GM12874 (cell line): ENCODE results near the gene RBBP8.

ENCODE experiments used
- TF ChIP-seq, protein P1 (sequence below): IDR thresholded peaks from 2 replicates; pipeline ENCODE4 v1.5.1; 2011; ENCODE audit warnings: low read depth, mild to moderate bottlenecking, control low read depth, low read length, moderate library complexity; ENCODE audit not compliant: insufficient read depth

The RBBP8 gene

DNA sequence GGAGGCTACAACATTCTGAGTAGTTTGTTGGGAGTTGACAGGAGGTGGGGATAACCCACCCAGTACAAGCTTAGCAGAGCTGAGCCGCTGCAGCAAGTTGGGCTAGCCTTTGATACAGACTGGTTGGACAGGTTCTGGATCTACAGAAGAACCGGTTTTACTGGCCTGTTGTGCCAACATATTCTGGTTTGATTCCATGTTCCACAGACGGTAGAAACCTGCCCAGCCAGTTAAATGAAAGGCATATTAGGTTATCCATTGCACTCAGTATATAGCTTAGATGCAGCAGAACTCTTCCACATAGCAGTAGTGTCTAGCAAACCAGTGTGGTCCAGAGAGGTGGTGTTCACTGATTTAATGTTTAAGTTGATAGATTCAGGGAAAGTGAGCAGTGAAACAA lies 19.3 kb upstream of the RBBP8 start:
- TF ChIP-seq, protein P1, sequence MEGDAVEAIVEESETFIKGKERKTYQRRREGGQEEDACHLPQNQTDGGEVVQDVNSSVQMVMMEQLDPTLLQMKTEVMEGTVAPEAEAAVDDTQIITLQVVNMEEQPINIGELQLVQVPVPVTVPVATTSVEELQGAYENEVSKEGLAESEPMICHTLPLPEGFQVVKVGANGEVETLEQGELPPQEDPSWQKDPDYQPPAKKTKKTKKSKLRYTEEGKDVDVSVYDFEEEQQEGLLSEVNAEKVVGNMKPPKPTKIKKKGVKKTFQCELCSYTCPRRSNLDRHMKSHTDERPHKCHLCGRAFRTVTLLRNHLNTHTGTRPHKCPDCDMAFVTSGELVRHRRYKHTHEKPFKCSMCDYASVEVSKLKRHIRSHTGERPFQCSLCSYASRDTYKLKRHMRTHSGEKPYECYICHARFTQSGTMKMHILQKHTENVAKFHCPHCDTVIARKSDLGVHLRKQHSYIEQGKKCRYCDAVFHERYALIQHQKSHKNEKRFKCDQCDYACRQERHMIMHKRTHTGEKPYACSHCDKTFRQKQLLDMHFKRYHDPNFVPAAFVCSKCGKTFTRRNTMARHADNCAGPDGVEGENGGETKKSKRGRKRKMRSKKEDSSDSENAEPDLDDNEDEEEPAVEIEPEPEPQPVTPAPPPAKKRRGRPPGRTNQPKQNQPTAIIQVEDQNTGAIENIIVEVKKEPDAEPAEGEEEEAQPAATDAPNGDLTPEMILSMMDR, result no peak

DNA sequence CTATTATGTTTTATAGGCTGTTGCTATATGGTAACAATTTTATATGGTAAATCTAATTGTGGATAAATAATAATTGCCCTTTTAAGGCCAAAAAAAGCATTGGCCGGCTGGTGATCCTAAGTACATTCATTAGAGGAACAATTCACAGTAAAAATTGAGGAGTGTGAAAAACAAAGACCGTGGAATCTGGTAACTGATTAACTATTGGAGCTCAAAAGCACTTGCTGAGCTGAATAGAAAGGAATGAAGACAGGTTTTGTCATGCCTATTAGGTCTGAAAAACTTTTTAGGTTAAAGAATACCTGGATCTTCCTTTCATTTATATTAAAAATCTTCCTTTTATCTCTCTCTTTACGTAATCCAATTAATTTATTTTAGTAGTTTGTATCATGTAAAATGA lies 18.5 kb upstream of the RBBP8 start:
- TF ChIP-seq, protein P1, result no peak

DNA sequence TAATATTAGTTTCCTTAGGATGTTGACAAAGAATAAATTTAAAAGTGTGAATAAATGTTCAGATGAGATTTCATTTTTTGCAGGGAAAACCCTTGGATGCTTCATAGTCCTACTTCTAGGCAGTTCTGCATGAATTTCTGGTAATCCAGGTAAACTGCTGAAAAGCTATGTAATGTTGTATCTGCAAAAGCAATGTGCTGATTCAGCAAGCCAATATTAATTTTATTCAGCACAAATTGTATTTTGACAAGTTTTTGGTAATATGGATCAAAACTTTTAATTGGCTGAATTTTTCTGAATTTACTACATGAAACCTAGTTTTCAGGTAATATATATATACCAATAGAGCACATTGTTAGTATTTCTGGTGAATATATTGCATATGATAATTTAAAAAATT lies 17.8 kb upstream of the RBBP8 start:
- TF ChIP-seq, protein P1, result no peak

DNA sequence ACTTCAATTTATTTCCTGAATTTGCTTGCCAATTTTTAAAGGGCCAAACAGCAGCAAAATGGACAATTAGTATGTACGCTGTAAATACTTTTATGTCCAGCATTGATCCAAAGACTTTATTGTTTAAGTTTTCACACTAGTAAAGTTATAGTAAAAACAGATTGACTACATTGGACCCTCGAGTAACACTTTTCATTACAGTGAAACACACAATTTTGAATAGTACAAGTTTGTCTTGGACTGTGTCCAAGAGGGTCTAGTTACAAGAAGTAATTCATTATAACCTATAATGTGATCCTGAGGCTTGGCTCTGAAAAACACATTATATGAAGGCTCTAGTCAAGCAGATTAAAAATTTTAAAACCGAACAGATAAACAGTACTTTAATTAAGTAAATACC lies 11.4 kb upstream of the RBBP8 start:
- TF ChIP-seq, protein P1, result no peak

DNA sequence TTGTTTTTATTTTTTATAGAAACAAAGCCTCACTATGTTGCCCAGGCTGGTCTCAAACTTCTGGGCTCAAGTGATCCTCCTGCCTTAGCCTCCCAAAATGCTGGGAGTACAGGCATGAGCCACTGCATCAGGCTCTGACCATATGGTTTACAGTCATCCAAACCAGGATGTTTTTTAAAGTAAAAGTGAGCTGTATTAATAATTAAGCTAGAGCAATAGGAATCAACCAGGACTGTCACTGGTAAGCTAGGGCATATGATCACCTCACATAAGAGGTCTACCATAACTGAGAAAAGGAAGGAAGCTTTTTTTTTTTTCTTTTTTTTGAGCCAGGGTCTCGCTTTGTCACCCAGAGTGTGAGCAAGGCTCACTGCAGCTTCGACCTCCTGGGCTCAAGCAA lies 8.5 kb upstream of the RBBP8 start:
- TF ChIP-seq, protein P1, result no peak

DNA sequence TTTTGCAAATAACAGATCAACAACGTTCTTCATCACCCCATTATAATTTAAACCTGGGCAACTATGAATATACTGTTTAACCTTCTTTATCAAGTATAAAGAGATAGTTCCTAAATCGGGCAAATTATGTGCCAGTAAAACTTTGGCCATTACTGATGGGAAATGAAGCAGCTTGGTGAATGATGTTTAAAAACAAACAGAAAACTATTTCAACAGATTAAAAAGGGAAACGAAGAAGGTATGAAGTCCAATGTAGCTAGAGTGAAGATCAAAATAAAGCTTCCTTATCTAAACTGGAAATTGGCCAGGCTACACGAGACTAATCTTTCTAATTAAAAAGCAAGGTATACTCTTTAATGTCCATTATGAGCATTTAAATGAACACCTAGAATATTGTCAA lies 6.7 kb upstream of the RBBP8 start:
- TF ChIP-seq, protein P1, result no peak

DNA sequence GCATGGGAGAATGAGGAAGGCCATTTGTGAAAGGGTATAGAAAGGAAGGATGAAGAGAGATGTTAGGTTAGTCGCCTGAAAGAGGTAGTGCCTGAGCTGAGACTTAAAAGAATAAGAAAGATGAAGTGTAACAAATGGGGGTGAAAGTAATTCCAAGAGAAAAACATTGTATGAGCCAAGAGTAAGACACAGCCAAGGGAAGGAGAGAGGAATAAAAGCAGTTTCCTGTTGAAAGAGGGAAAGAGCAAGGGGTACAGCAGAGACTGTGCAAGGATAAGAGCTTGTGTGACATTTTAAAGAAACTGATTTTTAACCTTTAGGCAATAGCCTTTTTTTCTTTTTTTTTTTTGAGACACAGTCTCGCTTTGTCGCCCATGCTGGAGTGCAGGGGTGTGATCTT lies 4.8 kb upstream of the RBBP8 start:
- TF ChIP-seq, protein P1, result no peak

DNA sequence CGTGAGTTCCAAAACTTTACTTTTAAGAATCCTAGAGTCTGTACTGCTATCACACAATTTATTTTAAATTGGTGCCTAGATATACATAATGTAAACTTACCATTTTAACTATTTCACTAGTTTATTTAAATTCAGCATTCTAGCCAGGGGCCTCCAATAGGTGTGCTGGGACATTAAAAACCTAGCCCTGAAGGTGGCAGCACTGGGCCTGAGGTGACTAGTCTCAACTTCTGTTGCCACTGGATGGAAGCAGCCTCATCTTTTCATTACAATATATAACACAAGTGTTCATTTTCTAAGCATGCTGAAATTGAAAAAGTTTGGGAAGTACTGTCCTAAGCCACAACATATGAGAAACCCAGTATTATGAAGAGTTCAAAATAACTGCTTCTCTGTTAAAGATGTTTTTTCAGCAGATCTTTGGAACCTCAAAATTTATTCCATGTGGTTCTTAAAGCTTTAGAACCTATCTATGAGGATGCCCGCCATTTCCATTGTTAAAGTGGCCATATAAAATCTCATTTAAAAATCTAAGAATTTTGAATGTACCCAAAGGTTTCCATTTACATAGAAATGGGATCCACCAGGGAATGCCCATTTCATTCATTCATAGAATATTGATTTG lies 2.9 kb upstream of the RBBP8 start:
- TF ChIP-seq, protein P1, result peak; percentile 69
